ENCODE results near the gene N4BP3.

GRCh38 chr5:178160176-178160575, 46.8 kb downstream of the N4BP3 start:
- TF ChIP-seq POLR2A (IDR thresholded peaks at IDR 0.05; ENCODE audit: low read depth, low read length) (no peak), CHD1 (IDR thresholded peaks at IDR 0.05; ENCODE audit: low read depth, low read length) (no peak)

Measured in IMR-90 (cell line).